IgD-negative memory B cell (primary cell): Measurements from ENCODE around the gene KLF15. TPM values are rescaled to one million over a fixed set of nuclear protein-coding genes. Genes with fewer than 3 reads are reported as not detected.

Source experiments
- polyA plus RNA-seq: library from polyadenylated mRNA; unstranded; fragments of 300-500 nt; fragmentation: Illumina TruSeq; gene quantifications from one replicate; pipeline ENCODE4 v1.2.3, GENCODE V29; 2021

The KLF15 gene
- polyA plus RNA-seq, 1 donor from 2014 or later = not detected

Other genes with a start within 250 kb of the KLF15 start
- gene ALDH1L1, start 176.8 kb downstream of the KLF15 start, polyA plus RNA-seq = not detected
- not detected for gene CFAP100, start 37.5 kb upstream of the KLF15 start, polyA plus RNA-seq
- 9.1 TPM for gene ZXDC, start 118.5 kb upstream of the KLF15 start, polyA plus RNA-seq
- gene UROC1, start 160.4 kb upstream of the KLF15 start, polyA plus RNA-seq = not detected
- not detected for gene CHST13, start 166.7 kb upstream of the KLF15 start, polyA plus RNA-seq
- gene C3orf22, start 201.5 kb upstream of the KLF15 start, polyA plus RNA-seq = not detected